ENCODE measurements around the gene ARHGEF39. TPM values are rescaled to one million over a fixed set of nuclear protein-coding genes. Genes with fewer than 3 reads are reported as not detected.

Gene ARHGEF39
- total RNA-seq, 4 donors from 2014 or later = 0.27 to 0.45 (median 0.42) TPM; not detected in 1

DNA sequence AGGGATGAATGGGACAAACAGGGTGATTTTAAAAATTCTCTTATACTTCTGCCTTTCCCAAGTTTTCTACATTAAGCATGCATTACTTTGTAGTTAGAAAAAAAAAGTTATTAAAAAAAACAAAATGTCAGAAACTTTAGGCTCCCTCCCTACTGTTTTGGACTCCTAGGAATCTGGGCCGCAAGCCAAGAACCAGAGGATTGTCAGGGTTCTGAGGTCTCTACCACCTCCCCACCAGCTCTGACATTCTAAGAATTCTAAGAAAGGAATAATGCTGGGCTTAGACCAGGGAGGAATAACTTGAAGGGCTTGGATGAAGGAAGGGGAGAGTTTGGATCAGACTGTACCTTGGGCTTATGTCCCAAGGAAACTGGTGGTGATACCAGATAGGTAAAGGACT, 1.1 kb upstream of the ARHGEF39 start:
- TF ChIP-seq POLR2A (IDR thresholded peaks at IDR 0.05) = no peak
- TF ChIP-seq, protein P1, sequence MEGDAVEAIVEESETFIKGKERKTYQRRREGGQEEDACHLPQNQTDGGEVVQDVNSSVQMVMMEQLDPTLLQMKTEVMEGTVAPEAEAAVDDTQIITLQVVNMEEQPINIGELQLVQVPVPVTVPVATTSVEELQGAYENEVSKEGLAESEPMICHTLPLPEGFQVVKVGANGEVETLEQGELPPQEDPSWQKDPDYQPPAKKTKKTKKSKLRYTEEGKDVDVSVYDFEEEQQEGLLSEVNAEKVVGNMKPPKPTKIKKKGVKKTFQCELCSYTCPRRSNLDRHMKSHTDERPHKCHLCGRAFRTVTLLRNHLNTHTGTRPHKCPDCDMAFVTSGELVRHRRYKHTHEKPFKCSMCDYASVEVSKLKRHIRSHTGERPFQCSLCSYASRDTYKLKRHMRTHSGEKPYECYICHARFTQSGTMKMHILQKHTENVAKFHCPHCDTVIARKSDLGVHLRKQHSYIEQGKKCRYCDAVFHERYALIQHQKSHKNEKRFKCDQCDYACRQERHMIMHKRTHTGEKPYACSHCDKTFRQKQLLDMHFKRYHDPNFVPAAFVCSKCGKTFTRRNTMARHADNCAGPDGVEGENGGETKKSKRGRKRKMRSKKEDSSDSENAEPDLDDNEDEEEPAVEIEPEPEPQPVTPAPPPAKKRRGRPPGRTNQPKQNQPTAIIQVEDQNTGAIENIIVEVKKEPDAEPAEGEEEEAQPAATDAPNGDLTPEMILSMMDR (IDR thresholded peaks at IDR 0.05) = no peak
- H3K4me1 ChIP-seq = peaks cover 9 to 11% of the 10 kb centered on the region in 2 donors
- H3K27ac ChIP-seq = no peak overlapping the region
- DNase-seq = peak in 1 of 2 donors; percentile 39
- H3K9me3 ChIP-seq = no peaks in the 10 kb centered on the region
- H3K27me3 ChIP-seq = no peaks in the 10 kb centered on the region
- 58 to 67% methylated on average over 1 of the region's 1 CpG for WGBS, 2 donors
- H3K36me3 ChIP-seq = peaks cover 0 to under 1% of the 10 kb centered on the region in 2 donors
- H3K4me3 ChIP-seq (replicated peaks in 1 of 3) = no peak overlapping the region
- intact Hi-C loops (cut with DNase I) = no loop called here

DNA sequence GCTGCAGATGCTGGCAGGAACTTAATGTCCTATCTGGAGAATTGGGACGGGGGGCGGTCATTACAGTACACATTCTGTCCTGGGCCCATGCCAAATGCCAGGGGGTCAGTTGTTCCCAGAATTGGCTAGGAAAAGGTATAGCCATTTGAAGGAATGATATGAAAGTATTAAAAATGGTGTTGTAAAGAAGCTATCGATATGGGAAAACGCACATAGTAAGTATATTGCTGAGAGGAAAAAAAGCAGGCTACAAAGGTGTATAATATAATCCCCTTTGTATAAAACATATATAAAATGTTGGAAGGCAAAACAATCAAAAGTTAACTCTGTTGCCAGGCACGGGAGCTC, 450 bp upstream of the ARHGEF39 start:
- H3K36me3 ChIP-seq = peaks cover 0 to 4% of the 10 kb centered on the region in 2 donors
- no peaks in the 10 kb centered on the region for H3K9me3 ChIP-seq
- intact Hi-C loops (cut with DNase I) = no loop called here
- no peak overlapping the region for H3K27ac ChIP-seq
- peaks cover 9 to 14% of the 10 kb centered on the region in 2 donors for H3K4me1 ChIP-seq
- WGBS, 2 donors = 41 to 43% methylated on average over 5 of the region's 5 CpGs
- TF ChIP-seq POLR2A (IDR thresholded peaks at IDR 0.05) = no peak
- TF ChIP-seq, protein P1 (IDR thresholded peaks at IDR 0.05) = no peak
- H3K27me3 ChIP-seq = no peaks in the 10 kb centered on the region
- peak overlapping the region in 2 of 3 donors; percentile 31 to 41 for H3K4me3 ChIP-seq (replicated peaks in 1 of 3)
- DNase-seq = no peak

DNA sequence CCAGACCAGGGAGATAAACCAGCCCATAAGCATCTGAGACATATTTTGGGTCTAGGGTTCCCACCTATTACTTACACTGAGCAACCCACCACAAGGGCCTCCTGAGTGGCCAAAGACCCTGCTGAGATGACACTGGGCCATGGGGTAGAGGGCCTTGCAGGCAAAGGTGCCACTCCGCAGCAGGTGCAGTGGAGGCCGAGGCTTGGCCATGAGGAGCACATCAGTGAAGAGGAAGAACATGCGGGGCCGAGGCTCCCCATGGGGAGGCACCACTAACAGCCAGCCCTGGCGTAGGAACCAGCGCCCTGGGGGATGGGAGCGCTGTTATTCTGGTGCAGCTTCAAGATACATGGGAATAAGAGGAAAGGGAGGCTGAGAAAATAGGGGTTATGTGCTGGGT, 2.6 kb downstream of the ARHGEF39 start:
- Histone ChIP-seq H3K36me3 (peaks cover 0 to 4% of the 10 kb centered on the region in 2 donors), H3K9me3 (no peaks in the 10 kb centered on the region), H3K4me1 (peaks cover 16 to 26% of the 10 kb centered on the region in 2 donors), H3K27ac (no peak overlapping the region), H3K27me3 (no peaks in the 10 kb centered on the region), H3K4me3 (replicated peaks in 1 of 3) (no peak overlapping the region)
- 95 to 100% methylated on average over 7 of the region's 7 CpGs for WGBS, 2 donors
- TF ChIP-seq POLR2A (IDR thresholded peaks at IDR 0.05) = no peak
- TF ChIP-seq, protein P1 (IDR thresholded peaks at IDR 0.05) = no peak
- intact Hi-C loops (cut with DNase I) = no loop called here
- no peak for DNase-seq

DNA sequence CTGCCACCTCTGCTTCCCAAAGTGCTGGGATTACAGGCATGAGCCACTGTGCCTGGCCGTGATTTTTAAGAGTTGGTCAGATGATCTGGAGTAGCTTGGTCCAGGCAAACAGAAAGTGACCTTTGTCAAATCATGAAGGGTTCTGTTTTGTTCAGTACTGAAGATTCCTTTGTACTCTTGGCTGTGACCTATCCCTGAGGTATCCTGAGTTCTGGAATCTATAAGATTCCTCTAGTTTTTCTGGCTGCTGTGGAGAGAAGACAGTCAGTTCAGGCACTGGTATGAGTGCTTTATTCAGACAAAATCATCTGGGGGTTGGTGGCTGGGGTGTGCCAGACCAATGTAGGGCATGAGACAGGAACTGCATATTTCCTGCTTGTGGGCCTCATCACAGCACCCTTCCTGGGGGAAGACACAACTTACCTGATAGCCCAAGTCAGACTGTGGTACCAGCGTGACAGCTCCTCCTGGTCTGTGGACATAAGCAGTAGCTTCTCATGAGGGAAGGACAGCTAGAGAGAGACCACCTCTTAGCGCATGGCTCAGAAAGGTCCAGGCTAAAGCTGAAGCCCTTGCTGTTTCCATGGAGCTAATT, 3.1 kb downstream of the ARHGEF39 start:
- TF ChIP-seq POLR2A (IDR thresholded peaks at IDR 0.05) = no peak
- TF ChIP-seq, protein P1 (IDR thresholded peaks at IDR 0.05) = no peak
- Histone ChIP-seq H3K27ac (no peak overlapping the region), H3K4me3 (replicated peaks in 1 of 3) (no peak overlapping the region), H3K4me1 (peaks cover 16 to 26% of the 10 kb centered on the region in 2 donors), H3K36me3 (peaks cover 0 to 4% of the 10 kb centered on the region in 2 donors), H3K27me3 (no peaks in the 10 kb centered on the region), H3K9me3 (no peaks in the 10 kb centered on the region)
- DNase-seq = no peak
- intact Hi-C loops (cut with DNase I) = no loop called here
- whole genome bisulfite sequencing, 2 donors = 77 to 92% methylated on average over 3 of the region's 3 CpGs

DNA sequence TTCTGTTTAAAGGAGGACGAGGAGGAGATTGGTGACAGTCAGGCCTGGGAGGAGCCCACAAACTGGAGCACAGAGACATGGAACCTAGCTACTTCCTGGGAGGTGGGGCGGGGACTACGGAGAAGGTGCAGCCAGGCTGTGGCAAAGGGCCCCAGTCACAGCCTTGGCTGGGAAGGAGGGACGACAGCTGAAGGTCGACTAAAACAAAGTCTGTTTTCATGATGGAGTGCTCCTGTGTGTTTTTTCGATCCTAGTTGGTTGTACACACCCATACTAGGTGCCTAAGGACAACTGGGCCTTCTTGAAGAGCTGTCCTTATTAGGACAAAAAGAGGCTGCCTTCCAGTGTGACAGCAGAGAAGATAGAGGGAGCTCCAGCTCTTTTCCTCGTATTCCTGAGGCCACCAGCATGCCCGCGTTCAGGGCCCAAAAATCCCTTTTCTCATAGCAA, 4.0 kb downstream of the ARHGEF39 start:
- Histone ChIP-seq H3K36me3 (peaks cover 0 to 4% of the 10 kb centered on the region in 2 donors), H3K27ac (peak overlapping the region in 1 of 3 donors; percentile 40), H3K4me1 (peaks cover 15 to 26% of the 10 kb centered on the region in 2 donors), H3K4me3 (replicated peaks in 1 of 3) (no peak overlapping the region), H3K9me3 (no peaks in the 10 kb centered on the region), H3K27me3 (no peaks in the 10 kb centered on the region)
- DNase-seq = no peak
- WGBS, 2 donors = 72 to 75% methylated on average over 9 of the region's 9 CpGs
- intact Hi-C loops (cut with DNase I) = no loop called here
- TF ChIP-seq, protein P1 (IDR thresholded peaks at IDR 0.05) = peak in 1 of 6 experiments; percentile 15
- TF ChIP-seq POLR2A (IDR thresholded peaks at IDR 0.05) = no peak

Data from thyroid gland (tissue), 4 donors.